ENCODE data around the gene DCC. TPM values are rescaled to one million over a fixed set of nuclear protein-coding genes. Genes with fewer than 3 reads are reported as not detected.

DCC gene
- total and polyA plus RNA-seq, 2 of the 8 experiments (the other 6 are each of a cell fraction or from before 2014, with no cell fraction given): 0.14 to 1.4 TPM

GRCh38 chr18:52897611-52898484 lies 557.9 kb downstream of the DCC start:
- TF ChIP-seq RAD21 (IDR thresholded peaks at IDR 0.05 in 1 of 2, conservative IDR thresholded peaks at IDR 0.05 in 1 of 2; ENCODE audit: low read depth in 2 of 2, low read length in 2 of 2): no peak
- no peak for TF ChIP-seq TAF1 (IDR thresholded peaks at IDR 0.05; ENCODE audit: low read depth, low read length)
- CTCF ChIA-PET (ENCODE audit: partially characterized antibody): interaction anchor here (0.6 to 2.1 kb wide), 5 partner anchors 8 to 892 kb away, joined by 3 to 7 read pairs (median 3); no protein-coding TSS in a partner anchor
- no peaks in the 10 kb centered on the region for H3K79me1 ChIP-seq (ENCODE audit: low read depth, low read length)
- H2BK15ac ChIP-seq (ENCODE audit: low read length): no peak overlapping the region
- POLR2A ChIA-PET (ENCODE audit: partially characterized antibody): no interaction called here
- H3K79me2 ChIP-seq (ENCODE audit: control insufficient read depth in 1 of 2, insufficient read depth in 2 of 2, low read length in 2 of 2): no peaks in the 10 kb centered on the region
- no peak overlapping the region for H4K5ac ChIP-seq (ENCODE audit: insufficient read length, low read depth, low read length)
- no peak overlapping the region for H2BK12ac ChIP-seq (ENCODE audit: low read depth, low read length)
- no peak for FAIRE-seq
- no peak overlapping the region for H2BK5ac ChIP-seq (ENCODE audit: low read depth, low read length)
- 88% methylated on average over 5 of the region's 5 CpGs; no CpG with 5 or more reads in 1 of the 2 experiments for WGBS, 2 experiments (ENCODE audit: extremely low coverage in 1 of 2, insufficient coverage in 1 of 2, insufficient read length in 1 of 2, insufficient replicate concordance in 2 of 2, low coverage in 1 of 2, low lambda C conversion rate in 2 of 2, missing lambda C conversion rate in 1 of 2)
- H3K23me2 ChIP-seq (ENCODE audit: low read depth, low read length): no peaks in the 10 kb centered on the region
- H3K18ac ChIP-seq (ENCODE audit: extremely low read depth, low read length): no peak overlapping the region
- no peak overlapping the region for H3K27ac ChIP-seq (ENCODE audit: low read depth, low read length)
- H4K20me1 ChIP-seq (replicated peaks in 1 of 2; ENCODE audit: control insufficient read depth in 1 of 2, insufficient read depth in 2 of 2, low read length in 2 of 2): no peaks in the 10 kb centered on the region
- H3K4ac ChIP-seq (replicated peaks; ENCODE audit: insufficient read length, low read depth, low read length): no peak overlapping the region
- H4K91ac ChIP-seq (replicated peaks; ENCODE audit: insufficient read length, low read length): no peak overlapping the region
- H3K4me3 ChIP-seq (ENCODE audit: extremely low read depth in 1 of 4, insufficient read depth in 2 of 4, low read depth in 3 of 4, low read length in 4 of 4): no peak overlapping the region
- H3K9me3 ChIP-seq (ENCODE audit: insufficient read depth in 2 of 2, low read depth in 1 of 2, low read length in 1 of 2): no peaks in the 10 kb centered on the region
- no peak overlapping the region for H3K23ac ChIP-seq (ENCODE audit: insufficient read length)
- H3K56ac ChIP-seq (replicated peaks; ENCODE audit: insufficient read length, low read depth, low read length): no peak overlapping the region
- H3K9ac ChIP-seq (replicated peaks in 1 of 4; ENCODE audit: extremely low read depth in 1 of 4, low read depth in 3 of 4, low read length in 3 of 4): no peak overlapping the region
- H4K8ac ChIP-seq (ENCODE audit: extremely low read depth, insufficient read depth, low read length): no peak overlapping the region
- DNase-seq (ENCODE audit: low read depth in 1 of 2, low spot score in 2 of 2): no peak
- no peak overlapping the region for H2AK5ac ChIP-seq (ENCODE audit: low read depth, low read length)
- no peak overlapping the region for H3K4me2 ChIP-seq (ENCODE audit: insufficient read depth in 1 of 2, low read depth in 2 of 2, low read length in 2 of 2)
- no peaks in the 10 kb centered on the region for H3K36me3 ChIP-seq (ENCODE audit: control insufficient read depth in 2 of 4, insufficient read depth in 4 of 4, low read length in 3 of 4)
- no peak overlapping the region for H2AFZ ChIP-seq (ENCODE audit: low read length)
- no peak overlapping the region for H2BK20ac ChIP-seq (ENCODE audit: low read length)
- no peak overlapping the region for H3K14ac ChIP-seq (ENCODE audit: insufficient read length)
- no peak overlapping the region for H2BK120ac ChIP-seq (replicated peaks; ENCODE audit: low read depth, low read length)
- no peaks in the 10 kb centered on the region for H3K4me1 ChIP-seq (replicated peaks in 1 of 4; ENCODE audit: control insufficient read depth in 3 of 4, insufficient read depth in 4 of 4, low read length in 3 of 4)
- no peaks in the 10 kb centered on the region for H3K27me3 ChIP-seq (replicated peaks in 1 of 4; ENCODE audit: control insufficient read depth in 3 of 4, extremely low read depth in 1 of 4, insufficient read depth in 3 of 4, low read length in 3 of 4)

Data from H1 (cell line).